ENCODE measurements around the gene ACSF2.

The ACSF2 gene

DNA sequence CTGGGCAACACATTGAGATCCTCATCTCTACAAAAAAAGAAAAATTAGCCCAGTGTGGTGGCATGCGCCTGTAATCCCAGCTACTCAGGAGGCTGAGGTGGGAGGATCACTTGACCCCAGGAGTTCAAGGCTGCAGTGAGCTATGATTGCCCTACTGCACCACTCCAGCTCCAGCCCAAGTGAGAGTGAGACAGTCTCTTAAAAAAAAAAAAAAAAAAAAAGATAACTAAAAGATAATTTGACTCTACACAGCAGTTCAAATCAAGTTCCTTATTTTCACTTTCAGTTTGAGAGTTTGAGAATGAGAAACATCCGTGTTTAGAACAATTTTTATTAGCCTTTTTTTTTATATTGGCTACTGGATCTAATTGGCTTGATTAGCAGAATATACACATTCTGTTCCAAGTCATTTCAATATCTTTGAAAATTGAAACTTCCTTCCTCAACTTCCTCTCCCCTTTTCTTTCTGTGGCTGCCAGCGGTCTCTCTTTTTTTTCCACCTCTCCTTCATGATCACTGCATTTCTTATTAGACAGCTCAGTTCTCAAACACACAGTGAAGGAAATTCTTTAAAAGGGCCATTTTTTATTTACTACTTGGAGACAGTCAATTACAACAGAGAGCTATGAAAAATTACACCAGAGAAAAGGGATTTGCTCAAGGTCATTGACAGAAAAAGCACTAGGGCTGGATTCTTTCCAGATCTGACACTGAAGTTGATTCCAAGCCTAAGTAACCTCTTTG, 4.5 kb upstream of the ACSF2 start:
- no peaks in the 10 kb centered on the region for H3K9me3 ChIP-seq (ENCODE audit: insufficient read depth, low read length)
- H3K36me3 ChIP-seq (ENCODE audit: low read length): no peaks in the 10 kb centered on the region
- peak overlapping the region; percentile 64 for H3K4me2 ChIP-seq (ENCODE audit: low read depth, low read length, poor library complexity, severe bottlenecking)
- H3K27ac ChIP-seq (ENCODE audit: low read depth, low read length): peak overlapping the region; percentile 72
- H3K27me3 ChIP-seq (ENCODE audit: low read length): no peaks in the 10 kb centered on the region
- H4K20me1 ChIP-seq (ENCODE audit: low read depth, low read length): no peaks in the 10 kb centered on the region
- peaks cover 7% of the 10 kb centered on the region for H3F3A ChIP-seq (ENCODE audit: insufficient read depth)
- no peaks in the 10 kb centered on the region for H3K79me2 ChIP-seq (ENCODE audit: insufficient read depth, low read length)
- H3K9ac ChIP-seq (ENCODE audit: low read length): peak overlapping the region; percentile 44
- H2AFZ ChIP-seq (ENCODE audit: low read depth, low read length, severe bottlenecking): peak overlapping the region; percentile 90
- H3K4me3 ChIP-seq (ENCODE audit: insufficient read depth, low read length, poor library complexity, severe bottlenecking): peak overlapping the region; percentile 38
- TF ChIP-seq CTCF (IDR thresholded peaks at IDR 0.05; ENCODE audit: insufficient read depth, low read length, poor library complexity, severe bottlenecking): no peak
- no peak for TF ChIP-seq EZH2phosphoT487 (conservative IDR thresholded peaks at IDR 0.05; ENCODE audit: low read length)
- no peaks in the 10 kb centered on the region for H3K9me2 ChIP-seq (replicated peaks; ENCODE audit: insufficient read depth, low read length)

GRCh38 chr17:50422738-50423137, 3.3 kb upstream of the ACSF2 start:
- no peak overlapping the region for H3K4me3 ChIP-seq (ENCODE audit: insufficient read depth, low read length, poor library complexity, severe bottlenecking)
- H3K9me3 ChIP-seq (ENCODE audit: insufficient read depth, low read length): no peaks in the 10 kb centered on the region
- H3K27me3 ChIP-seq (ENCODE audit: low read length): no peaks in the 10 kb centered on the region
- no peaks in the 10 kb centered on the region for H4K20me1 ChIP-seq (ENCODE audit: low read depth, low read length)
- H3F3A ChIP-seq (ENCODE audit: insufficient read depth): peaks cover 16% of the 10 kb centered on the region
- no peak for TF ChIP-seq CTCF (IDR thresholded peaks at IDR 0.05; ENCODE audit: insufficient read depth, low read length, poor library complexity, severe bottlenecking)
- TF ChIP-seq EZH2phosphoT487 (conservative IDR thresholded peaks at IDR 0.05; ENCODE audit: low read length): no peak
- no peaks in the 10 kb centered on the region for H3K9me2 ChIP-seq (replicated peaks; ENCODE audit: insufficient read depth, low read length)
- no peak overlapping the region for H3K27ac ChIP-seq (ENCODE audit: low read depth, low read length)
- no peak overlapping the region for H3K9ac ChIP-seq (ENCODE audit: low read length)
- no peaks in the 10 kb centered on the region for H3K36me3 ChIP-seq (ENCODE audit: low read length)
- H3K4me2 ChIP-seq (ENCODE audit: low read depth, low read length, poor library complexity, severe bottlenecking): no peak overlapping the region
- 0 out of 2 replicates have a peak, but pooled peaks cover 4% of the 10 kb centered on the region for H3K79me2 ChIP-seq (ENCODE audit: insufficient read depth, low read length)
- H2AFZ ChIP-seq (ENCODE audit: low read depth, low read length, severe bottlenecking): no peak overlapping the region

DNA sequence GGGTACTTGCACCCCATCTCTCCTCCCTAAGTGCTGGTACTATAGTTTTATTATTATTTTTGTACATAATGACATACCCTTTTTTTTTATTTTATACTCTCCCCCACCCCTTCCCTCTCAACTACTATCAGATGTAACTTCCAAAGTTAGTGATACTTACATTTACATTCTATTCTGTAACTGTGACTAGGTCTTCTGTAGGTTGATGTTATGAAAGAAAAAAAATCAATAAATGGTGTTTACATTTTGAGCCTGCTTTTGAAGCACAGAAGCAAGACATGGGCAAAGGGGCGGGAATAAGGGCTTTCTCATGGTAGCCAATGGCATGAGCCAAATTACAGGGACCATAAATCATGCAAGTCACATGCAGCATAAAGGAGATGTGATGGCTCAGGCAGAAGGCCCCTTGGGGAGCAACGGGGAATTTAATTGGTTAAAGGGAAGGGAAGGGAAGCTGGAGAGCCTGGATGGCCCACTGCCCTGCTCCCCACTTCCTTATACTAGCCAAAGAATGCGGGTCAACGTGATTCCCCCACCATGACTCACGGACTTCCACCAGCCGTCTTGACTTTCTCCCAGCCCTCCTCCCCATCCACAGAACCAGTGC, 2.4 kb upstream of the ACSF2 start:
- Histone ChIP-seq H3K27ac (ENCODE audit: low read depth, low read length) (no peak overlapping the region), H3K27me3 (ENCODE audit: low read length) (no peaks in the 10 kb centered on the region), H4K20me1 (ENCODE audit: low read depth, low read length) (no peaks in the 10 kb centered on the region), H3K36me3 (ENCODE audit: low read length) (no peaks in the 10 kb centered on the region), H3K9me2 (replicated peaks; ENCODE audit: insufficient read depth, low read length) (no peaks in the 10 kb centered on the region), H2AFZ (ENCODE audit: low read depth, low read length, severe bottlenecking) (no peak overlapping the region), H3K4me2 (ENCODE audit: low read depth, low read length, poor library complexity, severe bottlenecking) (no peak overlapping the region), H3F3A (ENCODE audit: insufficient read depth) (peaks cover 16% of the 10 kb centered on the region), H3K4me3 (ENCODE audit: insufficient read depth, low read length, poor library complexity, severe bottlenecking) (no peak overlapping the region), H3K79me2 (ENCODE audit: insufficient read depth, low read length) (0 out of 2 replicates have a peak, but pooled peaks cover 4% of the 10 kb centered on the region), H3K9ac (ENCODE audit: low read length) (no peak overlapping the region), H3K9me3 (ENCODE audit: insufficient read depth, low read length) (no peaks in the 10 kb centered on the region)
- TF ChIP-seq CTCF (IDR thresholded peaks at IDR 0.05; ENCODE audit: insufficient read depth, low read length, poor library complexity, severe bottlenecking): no peak
- TF ChIP-seq EZH2phosphoT487 (conservative IDR thresholded peaks at IDR 0.05; ENCODE audit: low read length): no peak

Measured in SU-DHL-6 (cell line).